ENCODE measurements around the gene NBPF1.
"Not testable (repeated sequence)": the region's sequence is repeated elsewhere in the genome, so short reads cannot be mapped to it uniquely, and the experiment has no call there.

The NBPF1 gene

DNA sequence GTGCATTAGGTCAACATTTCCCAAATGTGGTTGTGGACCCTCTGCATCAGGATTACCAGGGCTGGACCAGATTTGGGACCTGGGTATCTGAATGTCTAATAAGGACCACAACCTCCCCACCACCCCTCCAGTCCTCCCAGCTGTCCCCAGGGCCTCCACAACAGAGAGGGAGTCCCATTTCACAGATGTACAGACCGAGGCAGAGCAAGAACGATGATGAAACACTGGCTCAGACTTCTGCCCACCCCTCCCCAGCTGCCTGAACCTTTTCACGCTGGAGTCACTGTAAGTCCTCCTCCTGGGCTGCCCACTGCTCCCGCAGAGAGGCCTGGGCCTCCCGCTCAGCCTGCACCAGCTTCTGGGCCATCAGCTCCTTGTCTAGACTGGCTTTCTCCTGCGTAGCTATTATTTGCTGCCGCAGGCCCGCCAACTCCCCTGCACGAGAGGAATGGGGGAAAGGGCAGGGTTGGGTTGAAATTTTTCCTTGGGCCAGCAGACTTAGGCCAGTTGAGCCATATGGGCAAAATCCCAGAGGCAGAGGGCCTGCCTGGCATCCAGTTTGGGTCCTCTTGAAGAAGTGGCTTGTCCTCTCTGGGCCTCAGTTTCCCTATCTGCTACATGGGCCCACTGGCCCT, 8.4 kb upstream of the NBPF1 start:
- peak; percentile 34 for DNase-seq

- no peak for DNase-seq
Measured at GRCh38 chr1:16621300-16621658, 7.9 kb upstream of the NBPF1 start.

GRCh38 chr1:16619803-16620501, 6.6 kb upstream of the NBPF1 start:
- peak; percentile 27 for DNase-seq

- peak; percentile 24 for DNase-seq
Measured at GRCh38 chr1:16618719-16619118, 5.4 kb upstream of the NBPF1 start.

- no peak for DNase-seq
Measured at GRCh38 chr1:16617778-16618580, 4.6 kb upstream of the NBPF1 start.

- peak; percentile 28 for DNase-seq
Measured at GRCh38 chr1:16617114-16617631, 3.8 kb upstream of the NBPF1 start.

GRCh38 chr1:16615253-16616252, 2.2 kb upstream of the NBPF1 start:
- peak; percentile 28 for DNase-seq

DNA sequence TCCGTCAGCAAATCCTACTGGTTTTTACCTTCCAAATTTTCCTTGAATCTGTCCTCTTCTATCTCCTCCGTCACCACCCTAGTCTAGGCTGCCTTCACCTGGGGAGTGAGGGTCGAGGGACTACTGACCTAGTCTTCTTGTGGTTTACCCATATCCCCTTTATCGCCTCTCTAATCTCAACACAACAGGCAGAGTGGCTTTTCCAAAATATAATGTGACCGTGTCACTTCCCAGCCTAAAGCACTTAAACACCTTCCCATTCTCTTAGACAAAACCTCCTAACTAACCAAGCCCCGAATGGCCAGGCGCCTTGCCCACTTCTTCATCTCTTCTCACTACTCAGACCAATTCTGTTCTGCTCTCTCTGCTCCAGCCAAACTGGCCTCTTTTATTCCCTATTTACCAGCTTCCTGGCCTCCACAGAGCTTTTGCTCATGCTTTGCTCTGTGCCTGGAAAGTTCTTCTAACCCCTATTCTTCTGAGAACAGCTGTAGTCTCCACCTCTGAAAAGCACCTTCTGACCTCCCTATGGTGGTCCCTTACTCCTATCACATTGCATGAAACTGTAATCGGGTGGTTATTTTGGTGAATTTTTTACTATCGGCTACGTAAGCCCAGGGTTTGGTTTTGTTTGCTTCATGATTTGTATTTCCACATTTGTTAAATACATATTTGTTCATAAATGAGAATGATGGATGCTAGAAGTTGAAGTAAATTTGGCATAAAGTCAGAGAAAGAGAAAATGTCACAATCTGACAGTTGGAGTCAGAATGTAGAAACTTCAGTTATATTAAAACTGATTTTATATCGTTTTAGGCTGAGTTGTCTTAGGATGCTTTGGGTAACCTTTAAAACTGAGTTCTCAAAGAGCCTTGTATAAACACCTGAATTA, 1.2 kb upstream of the NBPF1 start:
- DNase-seq, result peak; percentile 29

GRCh38 chr1:16612332-16613172, 812 bp downstream of the NBPF1 start:
- DNase-seq, result peak; percentile 65

- peak; percentile 34 for DNase-seq
Measured at GRCh38 chr1:16611981-16612331, 1.4 kb downstream of the NBPF1 start.

GRCh38 chr1:16611164-16611563, 2.2 kb downstream of the NBPF1 start:
- DNase-seq, result peak; percentile 22

- not testable (repeated sequence) for DNase-seq
Measured at GRCh38 chr1:16610553-16610952, 2.8 kb downstream of the NBPF1 start.

DNA sequence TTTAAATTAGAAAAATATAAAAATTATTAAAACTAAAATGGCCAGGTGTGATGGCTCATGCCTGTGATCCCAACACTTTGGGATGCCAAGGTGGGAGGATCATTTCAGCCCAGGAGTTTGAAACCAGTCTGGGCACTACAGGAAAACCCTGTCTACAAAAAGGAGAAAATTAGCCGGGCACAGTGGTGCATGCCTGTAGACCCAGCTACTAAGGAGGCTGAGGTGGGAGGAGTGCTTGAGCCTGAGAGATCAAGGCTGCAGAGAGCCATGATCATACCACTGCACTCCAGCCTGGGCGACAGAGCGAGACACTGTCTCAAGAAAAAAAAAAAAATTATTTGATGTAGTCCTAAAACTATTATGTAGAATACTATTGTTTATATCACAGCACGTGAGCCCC, 3.6 kb downstream of the NBPF1 start:
- not testable (repeated sequence) for DNase-seq

DNA sequence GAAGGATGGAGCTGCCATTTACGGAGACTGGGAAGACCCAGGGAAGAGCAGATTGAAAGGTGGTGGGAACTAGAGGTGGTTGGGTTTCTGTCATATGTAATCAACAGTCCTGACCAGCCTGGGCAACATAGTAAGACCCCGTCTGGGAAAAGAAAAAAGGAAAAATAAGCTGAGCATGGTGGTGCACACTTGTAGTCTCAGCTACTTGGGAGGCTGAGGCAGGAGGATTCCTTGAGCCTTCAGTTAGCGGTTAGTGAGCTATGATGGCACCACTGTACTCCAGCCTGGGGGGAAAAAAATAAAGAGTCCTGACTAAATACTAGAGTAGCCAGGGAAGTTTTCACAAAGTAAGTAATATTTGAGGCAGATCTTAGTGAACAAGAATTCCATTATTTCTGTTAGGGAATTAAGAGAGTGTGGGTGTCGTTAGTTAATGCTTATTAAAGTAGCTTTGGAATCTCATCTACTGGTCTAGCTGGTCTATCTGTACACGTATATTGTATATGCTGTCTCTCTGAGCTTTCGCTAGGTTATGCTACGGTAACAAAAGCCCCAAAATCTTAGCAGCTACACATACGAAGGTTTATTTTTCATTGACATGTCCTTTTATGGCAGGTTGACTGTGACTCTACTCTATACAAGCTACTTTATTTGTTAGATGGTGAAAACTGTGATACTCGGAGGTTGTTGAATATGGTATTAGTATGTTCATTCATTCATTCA, 4.4 kb downstream of the NBPF1 start:
- no peak for DNase-seq

GRCh38 chr1:16607853-16608815, 5.2 kb downstream of the NBPF1 start:
- not testable (repeated sequence) for DNase-seq

DNA sequence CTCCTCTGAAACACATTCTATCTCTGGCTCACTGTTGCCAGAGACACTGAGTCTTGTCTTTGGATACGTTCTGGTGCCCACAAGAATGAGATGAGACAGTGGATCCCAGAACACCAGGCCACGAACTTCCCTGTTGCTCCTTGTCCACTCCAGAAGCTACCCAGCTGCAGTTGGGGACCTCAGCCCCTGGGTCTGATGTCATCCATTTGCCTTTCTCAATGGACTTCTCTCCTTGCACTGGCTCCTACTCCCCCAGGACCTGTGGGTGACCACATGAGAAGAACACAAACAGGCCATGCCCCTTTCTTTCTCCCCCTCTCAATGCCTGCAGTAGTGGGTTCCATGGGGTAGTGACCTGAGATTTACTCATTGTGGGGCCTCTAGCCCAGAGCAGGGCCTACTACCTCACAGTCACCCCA, 5.9 kb downstream of the NBPF1 start:
- DNase-seq, result no peak

DNA sequence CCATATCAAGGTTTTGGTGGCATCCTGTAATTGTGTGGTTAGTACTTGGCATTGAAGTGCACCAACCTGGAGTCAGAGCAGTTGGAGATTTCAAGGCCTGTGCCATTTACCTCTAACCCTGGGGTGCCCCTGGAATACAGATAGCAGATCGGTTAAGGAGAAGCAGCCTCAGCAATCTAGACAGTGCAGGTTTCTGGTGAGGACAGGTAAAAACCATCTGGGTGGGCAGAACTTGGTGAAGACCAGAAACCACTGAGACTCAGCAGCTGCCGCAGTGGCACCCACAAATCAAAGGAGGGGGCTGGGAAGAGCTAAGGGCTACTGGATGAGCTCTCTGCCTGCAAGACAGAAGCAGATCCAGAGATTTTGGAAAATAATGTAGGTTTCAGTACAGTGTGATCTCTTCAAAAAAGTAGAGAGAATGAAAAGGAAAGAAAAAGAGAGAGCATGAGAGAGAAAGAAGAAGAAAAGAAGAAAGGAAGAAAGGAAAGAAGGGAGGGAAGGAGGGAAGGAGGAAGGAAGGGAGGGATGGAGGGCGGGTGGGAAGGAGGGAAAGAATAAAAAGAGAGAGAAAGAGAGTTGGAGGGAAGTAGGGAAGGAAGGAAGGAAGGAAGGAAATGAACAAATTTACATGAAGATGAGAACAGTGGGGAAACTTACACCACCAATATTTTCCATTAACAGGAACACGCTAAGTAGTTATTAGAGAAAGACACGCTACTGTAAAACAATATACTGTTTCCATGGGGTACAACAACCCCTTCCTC, 6.5 kb downstream of the NBPF1 start:
- not testable (repeated sequence) for DNase-seq
